ENCODE measurements around the gene IL1F10. TPM values are rescaled to one million over a fixed set of nuclear protein-coding genes. Genes with fewer than 3 reads are reported as not detected.

IL1F10 gene
- total and polyA plus RNA-seq, 8 donors, result not detected

DNA sequence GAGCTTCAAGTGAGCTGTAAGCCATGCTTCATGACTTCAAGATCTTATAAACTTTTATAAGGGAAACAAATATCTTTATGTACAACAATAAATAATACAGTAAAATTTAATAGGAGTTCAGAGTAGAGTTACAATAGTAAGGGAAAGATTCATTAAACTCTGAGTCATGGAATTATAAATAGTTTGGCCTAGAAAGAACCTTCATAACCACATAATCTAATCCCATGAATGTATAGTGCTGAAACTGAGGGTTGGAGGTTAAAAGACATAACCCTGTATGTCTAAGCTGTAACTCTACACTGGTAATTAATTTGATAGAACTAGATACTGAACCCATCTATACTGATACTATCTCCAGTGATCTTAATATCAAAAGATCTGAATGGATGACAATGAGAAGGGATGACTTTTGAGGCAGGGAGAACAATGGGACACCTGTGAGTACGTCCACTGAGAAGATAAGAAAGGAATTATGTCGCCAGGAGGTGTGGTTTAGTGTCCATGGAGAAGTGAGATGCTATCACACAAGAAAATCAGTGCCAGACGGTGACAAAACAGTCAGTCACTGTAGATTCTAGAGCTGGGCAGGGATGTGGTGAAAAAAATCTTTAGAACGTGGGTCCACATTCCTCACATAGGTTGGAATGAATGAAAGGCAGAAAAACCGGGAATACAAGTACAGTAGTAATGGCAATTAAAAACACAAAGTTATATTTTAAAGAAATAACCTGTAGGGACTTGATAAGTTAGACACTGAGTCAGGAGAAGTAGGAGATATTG lies 1.1 kb downstream of the IL1F10 start:
- Histone ChIP-seq H3K27me3 (no peaks in the 10 kb centered on the region), H3K4me3 (no peak overlapping the region), H3K9me3 (no peaks in the 10 kb centered on the region), H3K4me1 (no peaks in the 10 kb centered on the region), H3K27ac (no peak overlapping the region), H3K36me3 (no peaks in the 10 kb centered on the region)
- DNase-seq, result peak in 1 of 2 donors; percentile 45
- 23 to 38% (median 25%) methylated on average over 5 of the region's 5 CpGs for WGBS, 5 donors
- intact Hi-C loops (cut with DNase I; ENCODE audit: low total_unique reads), result no loop called here
- TF ChIP-seq POLR2A (IDR thresholded peaks at IDR 0.05) (no peak), CTCF (IDR thresholded peaks at IDR 0.05) (no peak), EP300 (IDR thresholded peaks at IDR 0.05) (no peak), POLR2AphosphoS5 (IDR thresholded peaks at IDR 0.05) (no peak)

DNA sequence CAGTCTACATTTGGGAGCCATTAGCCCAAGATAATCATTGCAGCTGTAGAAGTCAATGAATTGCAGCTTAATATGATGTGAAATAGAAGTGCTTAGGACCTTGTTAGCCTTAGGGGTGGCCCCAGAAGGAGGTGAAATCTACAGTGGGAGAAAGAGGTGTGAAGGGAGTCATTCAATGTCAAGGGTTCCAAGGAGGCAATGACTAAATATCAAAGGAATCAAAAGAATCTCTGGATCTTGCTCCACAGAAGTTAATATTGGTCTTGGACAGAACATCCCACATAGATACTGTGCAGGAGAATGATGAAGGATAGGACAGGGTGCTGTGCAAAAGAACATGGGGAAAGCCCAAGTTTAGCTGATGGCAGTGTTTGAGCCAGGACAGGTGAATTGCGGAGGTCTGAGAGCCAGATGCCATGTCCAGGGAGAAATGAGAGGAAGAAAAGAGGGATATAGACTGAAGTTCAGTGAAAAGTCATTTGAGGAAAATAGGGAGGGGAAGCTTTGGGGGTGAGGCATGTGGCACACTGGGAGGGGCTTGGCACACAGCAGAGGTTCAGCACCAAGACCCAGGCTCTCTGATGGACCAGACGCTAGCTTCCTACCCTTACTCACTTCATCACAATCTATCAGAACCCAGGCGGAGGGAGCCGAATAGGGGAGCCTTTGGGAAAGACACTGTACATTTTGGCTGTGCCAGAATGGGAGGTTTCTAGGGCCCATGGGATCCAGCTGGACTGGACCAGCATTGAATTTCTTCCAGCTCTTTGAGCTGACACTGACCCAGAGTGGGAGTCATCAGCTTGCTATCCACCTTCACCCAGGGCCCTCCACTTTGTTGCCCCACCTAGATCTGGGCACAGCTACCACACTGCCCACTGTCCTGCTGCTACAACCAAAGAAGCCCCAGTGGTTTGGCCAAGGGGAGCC lies 2.2 kb downstream of the IL1F10 start:
- intact Hi-C loops (cut with DNase I; ENCODE audit: low total_unique reads), result no loop called here
- 69 to 96% (median 94%) methylated on average over 4 of the region's 4 CpGs for WGBS, 5 donors
- TF ChIP-seq POLR2AphosphoS5 (IDR thresholded peaks at IDR 0.05) (no peak), EP300 (IDR thresholded peaks at IDR 0.05) (no peak), POLR2A (IDR thresholded peaks at IDR 0.05) (no peak), CTCF (IDR thresholded peaks at IDR 0.05) (no peak)

GRCh38 chr2:113070606-113070975 lies 2.8 kb downstream of the IL1F10 start:
- no peak overlapping the region for H3K4me3 ChIP-seq
- H3K27ac ChIP-seq, result no peak overlapping the region
- intact Hi-C loops (cut with DNase I; ENCODE audit: low total_unique reads), result no loop called here
- H3K27me3 ChIP-seq, result no peaks in the 10 kb centered on the region
- no peaks in the 10 kb centered on the region for H3K9me3 ChIP-seq
- no peak for DNase-seq
- whole genome bisulfite sequencing, 5 donors, result 78 to 83% (median 82%) methylated on average over 1 of the region's 1 CpG
- no peaks in the 10 kb centered on the region for H3K4me1 ChIP-seq
- no peaks in the 10 kb centered on the region for H3K36me3 ChIP-seq
- no peak for TF ChIP-seq POLR2AphosphoS5 (IDR thresholded peaks at IDR 0.05)
- TF ChIP-seq EP300 (IDR thresholded peaks at IDR 0.05), result no peak
- no peak for TF ChIP-seq POLR2A (IDR thresholded peaks at IDR 0.05)
- no peak for TF ChIP-seq CTCF (IDR thresholded peaks at IDR 0.05)

More for the DNA sequence above, 2.2 kb downstream of the IL1F10 start:
- Histone ChIP-seq H3K36me3 (no peaks in the 10 kb centered on the region), H3K4me1 (no peaks in the 10 kb centered on the region), H3K27ac (no peak overlapping the region), H3K27me3 (no peaks in the 10 kb centered on the region), H3K9me3 (no peaks in the 10 kb centered on the region), H3K4me3 (no peak overlapping the region)
- DNase-seq, result no peak

GRCh38 chr2:113072584-113072983 lies 4.8 kb downstream of the IL1F10 start:
- Histone ChIP-seq H3K27ac (no peak overlapping the region), H3K36me3 (no peaks in the 10 kb centered on the region), H3K4me3 (no peak overlapping the region), H3K4me1 (peaks cover 0 to 5% (median 0%) of the 10 kb centered on the region in 4 donors), H3K9me3 (no peaks in the 10 kb centered on the region), H3K27me3 (no peaks in the 10 kb centered on the region)
- intact Hi-C loops (cut with DNase I; ENCODE audit: low total_unique reads), result no loop called here
- no peak for TF ChIP-seq CTCF (IDR thresholded peaks at IDR 0.05)
- no peak for TF ChIP-seq POLR2A (IDR thresholded peaks at IDR 0.05)
- TF ChIP-seq POLR2AphosphoS5 (IDR thresholded peaks at IDR 0.05), result no peak
- no peak for TF ChIP-seq EP300 (IDR thresholded peaks at IDR 0.05)
- 48 to 77% (median 71%) methylated on average over 3 to 4 of the region's 4 CpGs for WGBS, 5 donors
- DNase-seq, result no peak
